ENCODE results near the gene NUAK2. TPM values are rescaled to one million over a fixed set of nuclear protein-coding genes. Genes with fewer than 3 reads are reported as not detected.

NUAK2 gene
- total RNA-seq, 4 donors from 2014 or later = 1.1 to 5.4 (median 3.2) TPM

- ATAC-seq (ENCODE audit: low FRiP score) (no peak), DNase-seq (ENCODE audit: low spot score) (no peak)
- no peak for TF ChIP-seq CTCF (IDR thresholded peaks at IDR 0.05)
Observed at GRCh38 chr1:205312866-205313562, 8.5 kb downstream of the NUAK2 start.

- no peak for DNase-seq (ENCODE audit: low spot score)
- no peak for TF ChIP-seq CTCF (IDR thresholded peaks at IDR 0.05)
- ATAC-seq (ENCODE audit: low FRiP score) = no peak
Observed at GRCh38 chr1:205310976-205311704, 10.4 kb downstream of the NUAK2 start.

GRCh38 chr1:205309741-205310140, 11.8 kb downstream of the NUAK2 start:
- no peak for ATAC-seq (ENCODE audit: low FRiP score)

DNA sequence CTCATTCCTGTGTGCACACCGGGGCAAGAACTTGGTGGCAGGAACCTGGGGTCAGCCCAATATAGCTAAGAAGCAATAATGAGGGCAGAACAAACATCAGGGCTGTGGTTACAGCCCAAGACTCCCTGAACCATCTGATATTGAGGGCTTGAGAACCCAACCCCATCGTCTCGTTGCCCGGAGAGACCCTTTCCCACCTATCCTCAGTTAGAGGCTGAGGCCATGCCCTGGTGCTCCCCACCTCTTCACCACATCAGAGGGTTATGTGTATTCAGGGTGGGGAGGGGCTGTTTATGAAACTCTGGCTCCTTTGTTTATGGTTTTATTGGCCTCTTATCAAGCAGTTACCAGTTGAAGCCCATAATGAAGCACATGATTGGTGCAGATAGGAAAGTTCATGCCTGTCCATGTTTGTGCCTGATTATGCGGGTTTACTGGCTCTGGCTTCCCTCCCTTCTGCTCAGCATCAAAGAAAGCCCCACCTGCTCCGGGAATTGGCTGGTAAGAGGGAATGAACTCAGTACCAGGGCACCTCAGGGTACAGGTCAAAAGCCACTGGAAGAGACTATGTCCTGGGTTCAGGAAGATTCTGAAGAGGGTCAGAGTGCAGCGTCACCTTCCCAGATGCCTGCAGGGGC, 14.5 kb downstream of the NUAK2 start:
- DNase-seq (ENCODE audit: low spot score) = no peak
- no peak for TF ChIP-seq CTCF (IDR thresholded peaks at IDR 0.05)
- ATAC-seq (ENCODE audit: low FRiP score) = no peak

More at GRCh38 chr1:205309741-205310140, 11.8 kb downstream of the NUAK2 start:
- TF ChIP-seq CTCF (IDR thresholded peaks at IDR 0.05) = no peak
- no peak for DNase-seq (ENCODE audit: low spot score)

GRCh38 chr1:205304695-205305070, 16.9 kb downstream of the NUAK2 start:
- no peak for TF ChIP-seq CTCF (IDR thresholded peaks at IDR 0.05)
- DNase-seq (ENCODE audit: low spot score) (no peak), ATAC-seq (ENCODE audit: low FRiP score) (no peak)

DNA sequence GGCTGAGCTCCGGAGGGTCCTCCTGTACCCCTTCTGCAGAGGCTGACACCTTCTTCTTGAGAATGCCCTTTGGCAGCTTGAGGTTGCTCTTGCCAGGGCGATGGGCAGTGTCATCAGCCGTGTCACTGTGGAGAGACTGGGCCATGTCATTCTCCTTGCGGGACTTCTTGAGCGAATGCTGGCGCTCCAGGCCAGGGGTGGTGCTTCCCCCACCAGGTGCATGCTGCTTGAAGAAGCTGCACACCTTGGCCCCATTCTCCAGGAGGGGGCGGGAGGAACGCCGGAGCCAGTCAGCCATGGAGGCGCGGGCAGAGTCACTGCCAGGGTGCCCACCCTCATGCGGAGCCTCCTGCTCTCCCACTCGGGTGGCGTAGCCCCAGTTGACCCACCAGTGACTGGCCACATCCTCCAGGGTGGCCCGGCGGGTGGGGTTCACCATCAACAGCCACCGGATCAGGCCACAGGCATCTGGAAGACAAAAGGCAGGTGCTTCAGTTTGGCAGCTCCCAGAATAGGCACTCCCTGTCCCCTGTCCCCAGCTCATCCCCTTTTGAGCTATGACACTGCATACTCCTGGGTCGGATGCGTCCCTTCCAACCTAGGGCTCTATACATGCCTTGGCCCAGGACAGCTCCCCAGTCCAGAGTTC, 17.4 kb downstream of the NUAK2 start:
- no peak for TF ChIP-seq CTCF (IDR thresholded peaks at IDR 0.05)
- no peak for DNase-seq (ENCODE audit: low spot score)
- ATAC-seq (ENCODE audit: low FRiP score) = no peak
